A549 (cell line): ENCODE measurements around the gene CCDC127. TPM values are rescaled to one million over a fixed set of nuclear protein-coding genes. Genes with fewer than 3 reads are reported as not detected.

Source experiments
- ATAC-seq, 2 experiments: fragments of 200-7000 bp in 1 of 2; fragments of >200 bp in 1 of 2; cut with Nextera tagmentation in 1 of 2; cut with Tn5 transposase in 1 of 2; 3 replicates each; pipeline versions ENCODE4 v1.8.0 to v1.9.1; 2018 to 2020; ENCODE audit warnings: mild to moderate bottlenecking in 1 of 2, moderate library complexity in 1 of 2
- CTCF ChIA-PET: fragments of 300-600 bp; sonication (Branson Sonifier 250); formaldehyde crosslinking; extraction: SDS; loops from one replicate; lab custom pipeline; 2021; ENCODE audit warnings: antibody characterized with exemption, inconsistent platforms; lab: Yijun Ruan, JAX
- POLR2A ChIA-PET: fragments of 350-600 bp; formaldehyde crosslinking; extraction: SDS; loops from one replicate; lab custom pipeline; 2021; ENCODE audit warnings: antibody characterized with exemption, inconsistent platforms; lab: Yijun Ruan, JAX
- DNase-seq, 2 experiments: peaks; one replicate each; pipeline versions ENCODE4 v3.0.0 to v3.0.0-alpha.2; 2011 to 2016; ENCODE audit warnings: low read depth in 1 of 2, low spot score in 1 of 2
- FAIRE-seq: peaks from 2 replicates; lab custom pipeline; 2011; peaks lifted over from hg19 to GRCh38; lab: Jason Lieb, UNC
- H3K27ac ChIP-seq, 2 experiments: fragments of >200 bp; sonication (Bioruptor Twin); formaldehyde crosslinking; 3 replicates each; pipeline ENCODE4 v1.5.1; 2016 to 2017
- H3K4me1 ChIP-seq: fragments of >200 bp; sonication (Bioruptor Twin); formaldehyde crosslinking; 3 replicates; pipeline ENCODE4 v1.6.1; 2016
- H3K4me2 ChIP-seq: fragments of >200 bp; sonication (Bioruptor Twin); formaldehyde crosslinking; 3 replicates; pipeline ENCODE4 v1.6.1; 2016
- H3K4me3 ChIP-seq: fragments of >200 bp; sonication (Bioruptor Twin); formaldehyde crosslinking; 3 replicates; pipeline ENCODE4 v1.5.1; 2016
- H3K9me3 ChIP-seq: fragments of >200 bp; sonication (Bioruptor Twin); formaldehyde crosslinking; 3 replicates; pipeline ENCODE4 v1.6.1; 2016
- CBX2 ChIP-seq: fragments of 200-600 bp; sonication (generic); IDR thresholded peaks from 2 replicates; pipeline ENCODE4 v1.6.1; 2016; ENCODE audit warnings: low read depth, mild to moderate bottlenecking, borderline replicate concordance
- CHD2 ChIP-seq: fragments of 150-350 bp; IDR thresholded peaks from 2 replicates; pipeline ENCODE4 v1.6.1; 2014; ENCODE audit warnings: low read length; ENCODE audit not compliant: partially characterized antibody
- EHF ChIP-seq: fragments of 250-450 bp; sonication (Bioruptor Pico); IDR thresholded peaks from 2 replicates; pipeline ENCODE4 v1.5.0; 2020; ENCODE audit warnings: mild to moderate bottlenecking
- EP300 ChIP-seq, 2 experiments: fragments of >200 bp; sonication (Bioruptor Twin); formaldehyde crosslinking; IDR thresholded peaks; 2 replicates in 1 of 2; 3 replicates in 1 of 2; pipeline ENCODE4 v1.6.1; 2016 to 2017
- ESRRA ChIP-seq: fragments of 150-350 bp; IDR thresholded peaks from 2 replicates; pipeline ENCODE4 v1.6.1; 2014; ENCODE audit warnings: mild to moderate bottlenecking, low read length, borderline replicate concordance
- FOSL2 ChIP-seq, 2 experiments: fragments of 450-650 bp in 1 of 2; fragments of >200 bp in 1 of 2; sonication (Bioruptor Twin) in 1 of 2; formaldehyde crosslinking; IDR thresholded peaks; 2 replicates each; pipeline versions ENCODE4 v1.5.0 to v1.6.1; 2016 to 2020; ENCODE audit warnings: mild to moderate bottlenecking in 1 of 2, moderate library complexity in 1 of 2
- JUN ChIP-seq, 2 experiments: fragments of >200 bp; sonication (Bioruptor Twin); formaldehyde crosslinking; IDR thresholded peaks; 2 replicates in 1 of 2; 3 replicates in 1 of 2; pipeline ENCODE4 v1.6.1; 2016 to 2017
- JUNB ChIP-seq: fragments of >200 bp; sonication (Bioruptor Twin); formaldehyde crosslinking; IDR thresholded peaks from 2 replicates; pipeline ENCODE4 v1.6.1; 2016
- POLR2AphosphoS2 ChIP-seq: conservative IDR thresholded peaks from 2 replicates; pipeline ENCODE4 v1.6.1; 2012; ENCODE audit warnings: low read length, improper control_type of control experiment, inconsistent platforms
- RAD21 ChIP-seq, 2 experiments: fragments of >200 bp in 1 of 2; sonication (Bioruptor Twin) in 1 of 2; formaldehyde crosslinking in 1 of 2; IDR thresholded peaks in 1 of 2; conservative IDR thresholded peaks in 1 of 2; 2 replicates in 1 of 2; 3 replicates in 1 of 2; pipeline ENCODE4 v1.6.1; 2012 to 2018; ENCODE audit warnings: inconsistent platforms in 1 of 2
- RCOR1 ChIP-seq: fragments of 150-350 bp; IDR thresholded peaks from 2 replicates; pipeline ENCODE4 v1.6.1; 2014; ENCODE audit warnings: antibody characterized with exemption, low read length, low read depth
- RFX5 ChIP-seq: fragments of 450-650 bp; IDR thresholded peaks from 2 replicates; pipeline ENCODE4 v1.7.1; 2014; ENCODE audit warnings: antibody characterized with exemption, mild to moderate bottlenecking, moderate library complexity
- SMC3 ChIP-seq: fragments of >200 bp; sonication (Bioruptor Twin); formaldehyde crosslinking; IDR thresholded peaks from 3 replicates; pipeline ENCODE4 v1.6.1; 2018; ENCODE audit warnings: inconsistent platforms
- SREBF2 ChIP-seq: fragments of 450-650 bp; IDR thresholded peaks from 2 replicates; pipeline ENCODE4 v1.6.1; 2014; ENCODE audit warnings: mild to moderate bottlenecking, moderate library complexity
- ZFP36 ChIP-seq: fragments of 450-650 bp; IDR thresholded peaks from 2 replicates; pipeline ENCODE4 v1.6.1; 2014; ENCODE audit warnings: borderline replicate concordance; ENCODE audit not compliant: partially characterized antibody
- ZNF302 ChIP-seq: fragments of 250-450 bp; sonication (Bioruptor Pico); IDR thresholded peaks from 2 replicates; pipeline ENCODE4 v1.9.0; 2021; ENCODE audit warnings: inconsistent platforms, mild to moderate bottlenecking, moderate library complexity
- ZSCAN20 ChIP-seq: fragments of 250-450 bp; sonication (Bioruptor Pico); IDR thresholded peaks from 2 replicates; pipeline ENCODE4 v1.8.0; 2022; ENCODE audit warnings: mild to moderate bottlenecking, moderate library complexity
- WGBS: methylation state at CpG from one replicate; pipeline ENCODE4 v1.1.6; 2017; ENCODE audit errors: missing lambda C conversion rate; 5-methylcytosine and 5-hydroxymethylcytosine counted together
- polyA plus RNA-seq, 4 experiments: library from polyadenylated mRNA; depleted of rRNA in 3 of 4; stranded (reverse); fragments of >200 nt; fragmentation: RNase III in 1 of 4; extraction: RNeasy Plus Mini Kit Qiagen cat#74134 plus additional on column Dnase treatment in 1 of 4; gene quantifications; 2 replicates in 3 of 4; 3 replicates in 1 of 4; pipeline ENCODE4 v1.2.3, GENCODE V29; 2011 to 2017
- TF ChIP-seq, protein P1 (sequence below): fragments of 450-650 bp; IDR thresholded peaks from 2 replicates; pipeline ENCODE4 v1.6.1; 2014; ENCODE audit warnings: antibody characterized with exemption
- TF ChIP-seq, protein P2 (sequence below): fragments of 250-450 bp; sonication (Bioruptor Pico); IDR thresholded peaks from 2 replicates; pipeline ENCODE4 v1.5.0; 2021; ENCODE audit warnings: mild to moderate bottlenecking, moderate library complexity, borderline replicate concordance
- TF ChIP-seq, protein P3 (sequence below): IDR thresholded peaks from 2 replicates; pipeline ENCODE4 v1.6.1; 2012
- TF ChIP-seq, protein P4 (sequence below): fragments of 250-450 bp; sonication (Bioruptor Pico); IDR thresholded peaks from 2 replicates; pipeline ENCODE4 v1.5.0; 2020; ENCODE audit warnings: low read depth, mild to moderate bottlenecking, moderate library complexity
- TF ChIP-seq, protein P5 (sequence below): IDR thresholded peaks from 2 replicates; pipeline ENCODE4 v1.6.1; 2012; ENCODE audit warnings: low read depth, borderline replicate concordance

The CCDC127 gene
- polyA plus RNA-seq, 2 of the 4 experiments (the other 2 are of a cell fraction): 5.1 to 6.2 TPM

DNA sequence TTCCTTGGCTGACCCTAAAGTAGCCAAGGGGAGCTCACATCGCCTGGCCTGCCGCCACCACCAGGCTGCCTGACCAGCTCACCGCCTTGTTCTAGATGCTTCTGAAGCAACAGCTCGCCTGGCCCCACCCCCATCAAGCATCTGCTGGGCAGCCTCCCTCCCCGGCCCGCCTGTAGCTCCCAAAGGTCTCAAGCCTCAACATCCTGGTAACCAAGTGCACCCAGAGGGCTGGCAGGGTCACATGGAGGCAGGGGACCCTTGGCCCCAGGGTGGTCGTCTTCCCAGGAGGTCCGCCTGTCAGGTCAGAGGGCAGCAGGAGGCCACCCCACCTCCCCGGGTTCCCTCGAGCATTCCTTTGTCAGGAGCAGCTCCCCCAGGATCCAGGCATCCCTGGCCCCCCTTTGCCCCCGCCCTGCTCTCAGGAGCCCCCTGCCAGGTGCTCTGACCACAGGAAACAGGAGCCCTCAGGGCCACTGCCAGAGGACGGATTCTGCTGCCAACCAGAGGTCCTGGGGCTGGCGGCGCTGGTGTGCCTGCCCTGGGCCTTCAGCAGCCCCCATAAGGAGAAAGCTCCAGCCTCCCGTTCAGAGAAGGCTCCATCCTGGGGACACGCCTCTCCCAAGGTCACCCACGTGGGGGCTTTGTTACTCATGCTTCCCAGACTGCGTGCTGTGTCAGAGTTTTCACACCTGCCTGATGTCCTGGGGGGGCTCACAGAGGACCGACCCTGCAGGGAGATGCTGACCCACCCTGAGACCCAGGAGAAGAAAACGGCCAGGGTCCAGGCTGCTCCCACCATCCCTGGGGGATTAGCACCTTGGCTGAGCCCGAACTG is 30.1 kb downstream of the CCDC127 start:
- FAIRE-seq (no peak), DNase-seq (no peak)
- ChIA-PET POLR2A (interaction anchor here (0.8 kb wide), 1 partner anchor 30 kb away, joined by 6 read pairs; the partner anchor contains the start of genes CCDC127 and SDHA), CTCF (interaction anchor here (0.7 to 2.8 kb wide), 25 partner anchors 8 to 245 kb away, joined by 3 to 15 read pairs (median 4); partner anchors contain the start of genes CCDC127, PDCD6, PLEKHG4B and SDHA)
- Histone ChIP-seq H3K9me3 (no peaks in the 10 kb centered on the region), H3K27ac (peak overlapping the region in 1 of 2 experiments; percentile 46; a peak in 2 of 6 replicates), H3K4me1 (no peaks in the 10 kb centered on the region), H3K4me3 (no peak overlapping the region)
- 58% methylated on average over 10 of the region's 21 CpGs for WGBS
- TF ChIP-seq CHD2 (no peak), EP300 (IDR thresholded peaks at IDR 0.05) (no peak), SMC3 (no peak), JUN (IDR thresholded peaks at IDR 0.05) (no peak), ZFP36 (no peak), CBX2 (no peak), EHF (CRISPR knock-in tag) (no peak), SREBF2 (no peak), POLR2AphosphoS2 (no peak), ESRRA (no peak), FOSL2 (IDR thresholded peaks at IDR 0.05) (no peak), FOSL2 (CRISPR knock-in tag; IDR thresholded peaks at IDR 0.05) (no peak), JUNB (no peak)
- TF ChIP-seq, protein P1, sequence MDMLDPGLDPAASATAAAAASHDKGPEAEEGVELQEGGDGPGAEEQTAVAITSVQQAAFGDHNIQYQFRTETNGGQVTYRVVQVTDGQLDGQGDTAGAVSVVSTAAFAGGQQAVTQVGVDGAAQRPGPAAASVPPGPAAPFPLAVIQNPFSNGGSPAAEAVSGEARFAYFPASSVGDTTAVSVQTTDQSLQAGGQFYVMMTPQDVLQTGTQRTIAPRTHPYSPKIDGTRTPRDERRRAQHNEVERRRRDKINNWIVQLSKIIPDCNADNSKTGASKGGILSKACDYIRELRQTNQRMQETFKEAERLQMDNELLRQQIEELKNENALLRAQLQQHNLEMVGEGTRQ: no peak
- TF ChIP-seq, protein P2, sequence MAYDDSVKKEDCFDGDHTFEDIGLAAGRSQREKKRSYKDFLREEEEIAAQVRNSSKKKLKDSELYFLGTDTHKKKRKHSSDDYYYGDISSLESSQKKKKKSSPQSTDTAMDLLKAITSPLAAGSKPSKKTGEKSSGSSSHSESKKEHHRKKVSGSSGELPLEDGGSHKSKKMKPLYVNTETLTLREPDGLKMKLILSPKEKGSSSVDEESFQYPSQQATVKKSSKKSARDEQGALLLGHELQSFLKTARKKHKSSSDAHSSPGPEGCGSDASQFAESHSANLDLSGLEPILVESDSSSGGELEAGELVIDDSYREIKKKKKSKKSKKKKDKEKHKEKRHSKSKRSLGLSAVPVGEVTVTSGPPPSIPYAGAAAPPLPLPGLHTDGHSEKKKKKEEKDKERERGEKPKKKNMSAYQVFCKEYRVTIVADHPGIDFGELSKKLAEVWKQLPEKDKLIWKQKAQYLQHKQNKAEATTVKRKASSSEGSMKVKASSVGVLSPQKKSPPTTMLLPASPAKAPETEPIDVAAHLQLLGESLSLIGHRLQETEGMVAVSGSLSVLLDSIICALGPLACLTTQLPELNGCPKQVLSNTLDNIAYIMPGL (CRISPR knock-in tag): no peak
- TF ChIP-seq, protein P3, sequence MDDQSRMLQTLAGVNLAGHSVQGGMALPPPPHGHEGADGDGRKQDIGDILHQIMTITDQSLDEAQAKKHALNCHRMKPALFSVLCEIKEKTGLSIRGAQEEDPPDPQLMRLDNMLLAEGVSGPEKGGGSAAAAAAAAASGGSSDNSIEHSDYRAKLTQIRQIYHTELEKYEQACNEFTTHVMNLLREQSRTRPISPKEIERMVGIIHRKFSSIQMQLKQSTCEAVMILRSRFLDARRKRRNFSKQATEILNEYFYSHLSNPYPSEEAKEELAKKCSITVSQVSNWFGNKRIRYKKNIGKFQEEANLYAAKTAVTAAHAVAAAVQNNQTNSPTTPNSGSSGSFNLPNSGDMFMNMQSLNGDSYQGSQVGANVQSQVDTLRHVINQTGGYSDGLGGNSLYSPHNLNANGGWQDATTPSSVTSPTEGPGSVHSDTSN: no peak
- TF ChIP-seq, all 56 proteins: peak for 0
- H3K4me2 ChIP-seq: peak overlapping the region; percentile 71
- ATAC-seq: no peak

DNA sequence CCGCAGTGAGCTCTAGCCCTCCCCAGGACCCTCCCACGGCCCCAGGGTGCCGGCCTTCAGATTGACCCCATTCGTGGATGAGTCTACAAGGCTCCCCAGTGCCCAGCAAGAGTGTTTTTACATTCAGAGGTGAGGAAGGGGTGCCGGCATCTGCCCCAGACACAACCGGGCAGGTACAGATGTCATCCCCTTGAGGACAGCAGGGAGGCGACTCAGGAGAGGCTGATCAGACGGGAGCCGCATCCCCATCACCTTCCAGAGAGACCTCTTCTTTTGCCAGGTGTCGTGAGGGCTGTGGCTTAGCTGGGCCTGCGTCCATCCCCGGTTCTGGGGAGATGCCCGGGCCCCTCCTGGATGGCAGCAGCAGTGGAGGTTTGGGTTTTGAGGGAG is 30.9 kb downstream of the CCDC127 start:
- WGBS: 83% methylated on average over 9 of the region's 13 CpGs
- ChIA-PET CTCF (interaction anchor here (2.2 to 2.8 kb wide), 2 partner anchors 16 to 18 kb away, joined by 13 to 15 read pairs; no protein-coding TSS in a partner anchor), POLR2A (no interaction called here)
- Histone ChIP-seq H3K27ac (no peak overlapping the region), H3K4me2 (no peak overlapping the region), H3K4me1 (no peaks in the 10 kb centered on the region), H3K4me3 (no peak overlapping the region), H3K9me3 (no peaks in the 10 kb centered on the region)
- no peak for TF ChIP-seq ZNF302 (CRISPR knock-in tag)
- TF ChIP-seq, protein P4, sequence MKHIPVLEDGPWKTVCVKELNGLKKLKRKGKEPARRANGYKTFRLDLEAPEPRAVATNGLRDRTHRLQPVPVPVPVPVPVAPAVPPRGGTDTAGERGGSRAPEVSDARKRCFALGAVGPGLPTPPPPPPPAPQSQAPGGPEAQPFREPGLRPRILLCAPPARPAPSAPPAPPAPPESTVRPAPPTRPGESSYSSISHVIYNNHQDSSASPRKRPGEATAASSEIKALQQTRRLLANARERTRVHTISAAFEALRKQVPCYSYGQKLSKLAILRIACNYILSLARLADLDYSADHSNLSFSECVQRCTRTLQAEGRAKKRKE (CRISPR knock-in tag): no peak
- TF ChIP-seq RFX5: no peak
- no peak for TF ChIP-seq RCOR1
- TF ChIP-seq, protein P5, sequence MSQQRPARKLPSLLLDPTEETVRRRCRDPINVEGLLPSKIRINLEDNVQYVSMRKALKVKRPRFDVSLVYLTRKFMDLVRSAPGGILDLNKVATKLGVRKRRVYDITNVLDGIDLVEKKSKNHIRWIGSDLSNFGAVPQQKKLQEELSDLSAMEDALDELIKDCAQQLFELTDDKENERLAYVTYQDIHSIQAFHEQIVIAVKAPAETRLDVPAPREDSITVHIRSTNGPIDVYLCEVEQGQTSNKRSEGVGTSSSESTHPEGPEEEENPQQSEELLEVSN: no peak
- no peak for TF ChIP-seq ZSCAN20
- TF ChIP-seq RAD21 (conservative IDR thresholded peaks at IDR 0.05 in 1 of 2, IDR thresholded peaks at IDR 0.05 in 1 of 2): no peak
- DNase-seq (no peak), FAIRE-seq (no peak), ATAC-seq (no peak)
